ENCODE results near the gene PLXND1. TPM values are rescaled to one million over a fixed set of nuclear protein-coding genes. Genes with fewer than 3 reads are reported as not detected.

Gene PLXND1
- polyA plus RNA-seq, 1 donor from 2014 or later, result 0.05 TPM

DNA sequence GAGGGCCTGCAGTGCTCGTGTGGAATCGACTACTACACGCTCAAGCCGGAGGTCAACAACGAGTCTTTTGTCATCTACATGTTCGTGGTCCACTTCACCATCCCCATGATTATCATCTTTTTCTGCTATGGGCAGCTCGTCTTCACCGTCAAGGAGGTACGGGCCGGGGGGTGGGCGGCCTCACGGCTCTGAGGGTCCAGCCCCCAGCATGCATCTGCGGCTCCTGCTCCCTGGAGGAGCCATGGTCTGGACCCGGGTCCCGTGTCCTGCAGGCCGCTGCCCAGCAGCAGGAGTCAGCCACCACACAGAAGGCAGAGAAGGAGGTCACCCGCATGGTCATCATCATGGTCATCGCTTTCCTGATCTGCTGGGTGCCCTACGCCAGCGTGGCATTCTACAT, 74.2 kb downstream of the PLXND1 start:
- Histone ChIP-seq H3K27me3 (ENCODE audit: insufficient read depth, low read depth, low read length) (no peaks in the 10 kb centered on the region), H3K9me3 (ENCODE audit: low read length) (no peaks in the 10 kb centered on the region), H3K9me2 (ENCODE audit: insufficient read depth, low read length) (no peaks in the 10 kb centered on the region), H3K9ac (ENCODE audit: low read length) (no peak overlapping the region), H3K4me2 (ENCODE audit: low read length) (no peak overlapping the region), H3K4me3 (ENCODE audit: low read length) (no peak overlapping the region), H4K20me1 (ENCODE audit: insufficient read depth) (no peaks in the 10 kb centered on the region), H3K36me3 (ENCODE audit: insufficient read depth, low read length) (no peaks in the 10 kb centered on the region), H3K79me2 (replicated peaks; ENCODE audit: insufficient read depth, low read length) (no peaks in the 10 kb centered on the region), H3K27ac (ENCODE audit: low read length) (no peak overlapping the region), H3F3A (ENCODE audit: insufficient read depth, low read length, poor library complexity, severe bottlenecking) (no peaks in the 10 kb centered on the region), H2AFZ (ENCODE audit: low read depth, low read length) (no peak overlapping the region)
- TF ChIP-seq TAF1 (IDR thresholded peaks at IDR 0.05; ENCODE audit: low read depth) (no peak), EZH2 (IDR thresholded peaks at IDR 0.05; ENCODE audit: borderline replicate concordance, insufficient read depth, low read length, poor library complexity, severe bottlenecking) (no peak), EP300 (conservative IDR thresholded peaks at IDR 0.05; ENCODE audit: poor library complexity, severe bottlenecking) (no peak), REST (IDR thresholded peaks at IDR 0.05; ENCODE audit: borderline replicate concordance) (no peak), RAD21 (conservative IDR thresholded peaks at IDR 0.05) (no peak), POLR2AphosphoS5 (IDR thresholded peaks at IDR 0.05) (no peak), MXI1 (conservative IDR thresholded peaks at IDR 0.05; ENCODE audit: poor library complexity, severe bottlenecking) (no peak), SMC3 (conservative IDR thresholded peaks at IDR 0.05; ENCODE audit: poor library complexity) (no peak)
- TF ChIP-seq, protein P1, sequence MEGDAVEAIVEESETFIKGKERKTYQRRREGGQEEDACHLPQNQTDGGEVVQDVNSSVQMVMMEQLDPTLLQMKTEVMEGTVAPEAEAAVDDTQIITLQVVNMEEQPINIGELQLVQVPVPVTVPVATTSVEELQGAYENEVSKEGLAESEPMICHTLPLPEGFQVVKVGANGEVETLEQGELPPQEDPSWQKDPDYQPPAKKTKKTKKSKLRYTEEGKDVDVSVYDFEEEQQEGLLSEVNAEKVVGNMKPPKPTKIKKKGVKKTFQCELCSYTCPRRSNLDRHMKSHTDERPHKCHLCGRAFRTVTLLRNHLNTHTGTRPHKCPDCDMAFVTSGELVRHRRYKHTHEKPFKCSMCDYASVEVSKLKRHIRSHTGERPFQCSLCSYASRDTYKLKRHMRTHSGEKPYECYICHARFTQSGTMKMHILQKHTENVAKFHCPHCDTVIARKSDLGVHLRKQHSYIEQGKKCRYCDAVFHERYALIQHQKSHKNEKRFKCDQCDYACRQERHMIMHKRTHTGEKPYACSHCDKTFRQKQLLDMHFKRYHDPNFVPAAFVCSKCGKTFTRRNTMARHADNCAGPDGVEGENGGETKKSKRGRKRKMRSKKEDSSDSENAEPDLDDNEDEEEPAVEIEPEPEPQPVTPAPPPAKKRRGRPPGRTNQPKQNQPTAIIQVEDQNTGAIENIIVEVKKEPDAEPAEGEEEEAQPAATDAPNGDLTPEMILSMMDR (IDR thresholded peaks at IDR 0.05; ENCODE audit: poor library complexity, severe bottlenecking), result no peak

- no peaks in the 10 kb centered on the region for H3F3A ChIP-seq (ENCODE audit: insufficient read depth, low read length, poor library complexity, severe bottlenecking)
- no peak overlapping the region for H3K27ac ChIP-seq (ENCODE audit: low read length)
- H3K9ac ChIP-seq (ENCODE audit: low read length), result no peak overlapping the region
- no peak overlapping the region for H2AFZ ChIP-seq (ENCODE audit: low read depth, low read length)
- H3K36me3 ChIP-seq (ENCODE audit: insufficient read depth, low read length), result no peaks in the 10 kb centered on the region
- H3K27me3 ChIP-seq (ENCODE audit: insufficient read depth, low read depth, low read length), result no peaks in the 10 kb centered on the region
- no peak overlapping the region for H3K4me3 ChIP-seq (ENCODE audit: low read length)
- no peaks in the 10 kb centered on the region for H3K9me3 ChIP-seq (ENCODE audit: low read length)
- no peaks in the 10 kb centered on the region for H4K20me1 ChIP-seq (ENCODE audit: insufficient read depth)
- TF ChIP-seq EZH2 (IDR thresholded peaks at IDR 0.05; ENCODE audit: borderline replicate concordance, insufficient read depth, low read length, poor library complexity, severe bottlenecking) (no peak), REST (IDR thresholded peaks at IDR 0.05; ENCODE audit: borderline replicate concordance) (no peak), TAF1 (IDR thresholded peaks at IDR 0.05; ENCODE audit: low read depth) (no peak), SMC3 (conservative IDR thresholded peaks at IDR 0.05; ENCODE audit: poor library complexity) (no peak), POLR2AphosphoS5 (IDR thresholded peaks at IDR 0.05) (no peak), EP300 (conservative IDR thresholded peaks at IDR 0.05; ENCODE audit: poor library complexity, severe bottlenecking) (no peak), RAD21 (conservative IDR thresholded peaks at IDR 0.05) (no peak), MXI1 (conservative IDR thresholded peaks at IDR 0.05; ENCODE audit: poor library complexity, severe bottlenecking) (no peak)
- TF ChIP-seq, protein P1 (IDR thresholded peaks at IDR 0.05; ENCODE audit: poor library complexity, severe bottlenecking), result no peak
- H3K4me2 ChIP-seq (ENCODE audit: low read length), result no peak overlapping the region
- H3K79me2 ChIP-seq (replicated peaks; ENCODE audit: insufficient read depth, low read length), result no peaks in the 10 kb centered on the region
- no peaks in the 10 kb centered on the region for H3K9me2 ChIP-seq (ENCODE audit: insufficient read depth, low read length)
Observed at GRCh38 chr3:129531699-129532098, 74.8 kb downstream of the PLXND1 start.
